Stimulated activated CD4-positive, alpha-beta T cell treated with anti-CD3 and anti-CD28 coated beads, Interleukin-15, amount 100 ng/mL, for 24 hours (primary cell): ENCODE measurements around the gene EXOC8.

ENCODE experiments used
- DNase-seq: peaks from one replicate; pipeline ENCODE4 v3.0.0-alpha.2; 2020

The EXOC8 gene

DNA sequence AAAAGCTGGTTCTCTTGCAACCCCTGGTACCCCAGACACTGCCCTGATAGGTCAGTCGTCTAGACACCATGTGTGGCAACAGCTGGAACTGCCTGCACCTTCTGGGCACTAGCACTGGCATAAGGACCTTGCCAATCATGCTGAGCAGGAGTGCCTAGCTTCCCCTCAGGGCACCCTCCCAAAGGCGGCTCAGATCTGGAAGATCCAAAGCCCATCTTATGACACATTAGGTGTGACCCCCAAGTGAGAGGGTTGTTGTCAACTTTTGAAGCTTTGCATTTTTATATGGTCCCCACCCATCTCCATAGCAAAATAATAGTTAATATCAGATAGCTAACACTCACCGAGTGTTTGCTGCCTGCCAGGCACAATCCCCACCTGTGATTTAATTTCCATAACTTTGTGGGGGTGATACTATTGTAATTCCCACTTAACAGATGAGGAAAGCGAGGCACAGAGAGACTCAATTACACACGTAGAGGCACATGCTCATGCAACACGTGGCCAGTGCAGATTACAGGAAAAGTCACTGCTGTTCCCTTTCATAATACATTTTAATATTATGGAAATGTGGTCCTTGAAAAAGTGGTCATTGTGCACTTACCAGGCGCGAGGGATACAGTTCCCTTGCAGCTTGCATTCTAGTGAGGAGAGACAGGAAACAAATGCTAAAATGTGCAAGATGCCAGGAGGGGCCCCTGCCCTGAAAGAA is 25.8 kb downstream of the EXOC8 start:
- DNase-seq, result no peak

DNA sequence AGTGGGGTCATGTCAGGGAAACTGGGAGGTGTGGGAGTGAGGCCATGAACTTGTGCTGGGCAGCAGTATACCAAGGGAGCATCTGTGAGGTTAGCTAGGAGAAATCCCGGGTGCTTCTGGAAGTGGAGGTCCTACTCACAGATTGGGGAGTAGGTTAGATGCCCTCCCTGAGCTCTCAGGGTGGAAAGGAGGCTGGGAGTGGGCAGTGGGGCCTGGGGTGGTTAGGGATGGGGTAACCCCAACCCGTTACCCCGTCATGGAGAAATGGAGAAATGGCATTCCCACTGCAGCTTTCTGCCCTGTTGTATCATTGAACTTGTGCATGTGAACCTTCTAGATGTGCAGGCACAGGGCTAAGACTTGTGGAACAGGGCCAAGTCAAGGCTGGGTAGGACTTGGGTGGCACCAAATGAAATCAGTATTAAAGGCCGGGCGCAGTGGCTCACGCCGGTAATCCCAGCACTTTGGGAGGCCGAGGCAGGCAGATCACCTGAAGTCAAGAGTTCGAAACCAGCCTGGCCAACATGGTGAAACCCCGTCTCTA is 27.2 kb downstream of the EXOC8 start:
- no peak for DNase-seq

DNA sequence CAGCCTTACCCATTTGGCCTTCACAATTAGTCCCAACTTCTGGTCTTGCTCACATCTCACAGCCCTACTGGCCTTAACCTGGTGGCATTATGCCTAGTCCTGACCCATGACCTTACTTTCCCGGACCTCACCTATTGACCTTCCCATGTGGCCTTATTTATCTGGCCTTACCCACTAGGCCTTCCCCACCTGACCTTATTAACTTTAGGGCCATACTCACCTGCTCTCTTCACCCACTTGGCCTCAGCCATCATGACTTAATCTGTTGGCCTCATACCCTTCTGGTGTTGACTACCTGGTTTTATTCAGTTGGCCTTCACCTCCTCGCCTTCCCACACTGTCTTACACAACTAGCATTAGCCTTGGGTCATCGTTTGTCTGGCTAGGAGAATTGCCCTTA is 35.7 kb downstream of the EXOC8 start:
- no peak for DNase-seq

DNA sequence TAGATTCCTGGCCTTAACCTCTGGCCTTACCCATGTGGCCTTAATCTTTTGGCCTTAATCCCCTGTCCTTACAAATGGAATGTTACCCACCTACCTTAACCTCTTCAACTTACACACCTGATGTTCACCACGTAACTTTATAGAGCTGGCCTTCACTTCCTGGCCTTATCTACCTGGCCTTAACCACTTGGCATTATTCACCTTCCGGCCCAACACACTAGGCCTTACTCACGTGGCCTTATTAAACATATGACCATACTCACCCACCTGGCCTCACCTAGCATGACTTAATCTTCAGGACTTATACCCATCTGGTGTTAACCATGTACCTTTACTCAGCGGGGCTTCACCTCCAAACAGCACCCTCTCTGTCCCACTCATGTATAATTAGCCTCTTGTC is 41.7 kb downstream of the EXOC8 start:
- no peak for DNase-seq

DNA sequence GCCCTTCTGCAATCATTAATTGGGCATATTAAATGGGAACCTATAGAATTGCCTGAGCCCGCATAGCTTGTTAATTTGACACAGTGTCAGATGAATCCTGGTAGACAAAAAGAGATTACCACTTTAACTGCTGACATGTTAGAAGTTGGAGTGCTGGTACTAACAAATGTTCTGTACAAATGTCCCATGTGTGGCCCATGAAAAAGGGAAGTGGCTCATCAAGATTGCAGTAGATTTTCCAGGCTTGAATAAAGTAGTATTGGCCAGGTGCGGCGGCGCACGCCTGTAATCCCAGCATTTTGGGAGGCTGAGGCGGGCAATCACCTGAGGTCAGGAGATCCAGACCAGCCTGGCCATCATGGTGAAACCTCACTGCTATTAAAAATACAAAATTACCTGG is 51.0 kb downstream of the EXOC8 start:
- no peak for DNase-seq

DNA sequence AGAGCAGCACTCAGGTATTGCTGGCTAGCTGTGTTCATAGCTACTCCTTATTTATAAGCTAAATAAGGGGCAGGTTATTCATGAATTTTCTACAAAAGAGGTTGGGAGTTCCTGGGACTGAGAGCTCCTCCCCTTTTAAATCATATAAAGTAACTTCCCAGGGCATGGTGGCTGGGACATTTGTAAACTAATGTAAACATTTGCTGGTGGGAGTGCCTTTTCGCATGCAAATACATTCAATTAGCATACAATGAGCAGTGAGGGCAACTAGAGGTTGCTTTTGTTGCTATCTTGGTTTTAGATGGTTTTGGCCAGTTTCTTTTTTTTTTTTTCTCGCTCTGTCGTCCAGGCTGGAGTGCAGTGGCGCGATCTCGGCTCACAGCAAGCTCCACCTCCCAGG is 53.2 kb downstream of the EXOC8 start:
- no peak for DNase-seq
